Prostate gland (tissue), 2 donors: ENCODE measurements around the gene BPIFB2.

Source experiments
- POLR2A ChIP-seq: fragments of 450-650 bp; IDR thresholded peaks from one replicate; pipeline ENCODE4 v1.6.1; 2016; ENCODE audit warnings: antibody characterized with exemption, mild to moderate bottlenecking
- POLR2AphosphoS5 ChIP-seq: sonication (generic); formaldehyde crosslinking; IDR thresholded peaks from one replicate; pipeline ENCODE4 v1.6.1; 2017; ENCODE audit warnings: antibody characterized with exemption
- TF ChIP-seq, protein P1 (sequence below), 4 experiments: fragments of 200-600 bp in 2 of 4; fragments of 450-650 bp in 2 of 4; sonication (generic) in 2 of 4; IDR thresholded peaks; 1 replicate in 3 of 4; 2 replicates in 1 of 4; pipeline ENCODE4 v1.5.1; 2016 to 2019; ENCODE audit warnings: antibody characterized with exemption in 4 of 4, mild to moderate bottlenecking in 2 of 4, moderate library complexity in 2 of 4

GRCh38 chr20:33042430-33042829, 34.9 kb downstream of the BPIFB2 start:
- TF ChIP-seq, protein P1, sequence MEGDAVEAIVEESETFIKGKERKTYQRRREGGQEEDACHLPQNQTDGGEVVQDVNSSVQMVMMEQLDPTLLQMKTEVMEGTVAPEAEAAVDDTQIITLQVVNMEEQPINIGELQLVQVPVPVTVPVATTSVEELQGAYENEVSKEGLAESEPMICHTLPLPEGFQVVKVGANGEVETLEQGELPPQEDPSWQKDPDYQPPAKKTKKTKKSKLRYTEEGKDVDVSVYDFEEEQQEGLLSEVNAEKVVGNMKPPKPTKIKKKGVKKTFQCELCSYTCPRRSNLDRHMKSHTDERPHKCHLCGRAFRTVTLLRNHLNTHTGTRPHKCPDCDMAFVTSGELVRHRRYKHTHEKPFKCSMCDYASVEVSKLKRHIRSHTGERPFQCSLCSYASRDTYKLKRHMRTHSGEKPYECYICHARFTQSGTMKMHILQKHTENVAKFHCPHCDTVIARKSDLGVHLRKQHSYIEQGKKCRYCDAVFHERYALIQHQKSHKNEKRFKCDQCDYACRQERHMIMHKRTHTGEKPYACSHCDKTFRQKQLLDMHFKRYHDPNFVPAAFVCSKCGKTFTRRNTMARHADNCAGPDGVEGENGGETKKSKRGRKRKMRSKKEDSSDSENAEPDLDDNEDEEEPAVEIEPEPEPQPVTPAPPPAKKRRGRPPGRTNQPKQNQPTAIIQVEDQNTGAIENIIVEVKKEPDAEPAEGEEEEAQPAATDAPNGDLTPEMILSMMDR (IDR thresholded peaks at IDR 0.05): no peak
- TF ChIP-seq POLR2AphosphoS5 (no peak), POLR2A (no peak)
